Measurements from ENCODE around the gene PYROXD2. TPM values are rescaled to one million over a fixed set of nuclear protein-coding genes. Genes with fewer than 3 reads are reported as not detected.

PYROXD2 gene
- total RNA-seq, 1 donor from 2014 or later = 13.0 TPM

DNA sequence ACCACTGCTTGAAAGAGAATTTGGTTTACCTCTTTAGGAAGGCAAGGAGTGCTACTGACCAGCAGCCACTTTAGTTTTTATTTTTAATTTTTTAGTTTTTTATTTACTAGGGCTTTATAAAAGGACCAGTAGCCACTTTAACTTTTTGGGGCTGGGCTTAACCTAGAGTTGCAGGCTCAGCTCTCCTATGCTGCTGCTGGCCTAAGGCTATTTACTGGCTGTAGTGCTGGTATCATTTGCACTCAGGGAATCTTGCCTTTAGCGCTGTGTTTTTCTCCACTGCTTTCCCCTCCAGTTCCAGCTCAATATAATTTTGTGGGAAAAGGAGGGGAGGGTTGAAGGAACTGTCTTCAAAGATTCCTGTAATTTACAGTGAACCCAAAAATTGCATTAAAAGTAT lies 18.4 kb upstream of the PYROXD2 start:
- Histone ChIP-seq H3K9me3 (no peaks in the 10 kb centered on the region), H3K27me3 (no peaks in the 10 kb centered on the region), H3K4me3 (no peak overlapping the region), H3K27ac (no peak overlapping the region), H3K36me3 (peaks cover 86% of the 10 kb centered on the region), H3K4me1 (no peaks in the 10 kb centered on the region)
- DNase-seq (no peak), ATAC-seq (no peak)
- intact Hi-C loops (cut with DNase I) = no loop called here
- TF ChIP-seq CTCF (IDR thresholded peaks at IDR 0.05) = no peak

- Histone ChIP-seq H3K27me3 (no peaks in the 10 kb centered on the region), H3K27ac (no peak overlapping the region), H3K36me3 (peaks cover 89% of the 10 kb centered on the region), H3K9me3 (no peaks in the 10 kb centered on the region), H3K4me3 (no peak overlapping the region), H3K4me1 (no peaks in the 10 kb centered on the region)
- no peak for DNase-seq
- TF ChIP-seq CTCF (IDR thresholded peaks at IDR 0.05) = no peak
- intact Hi-C loops (cut with DNase I) = no loop called here
- no peak for ATAC-seq
These were observed 17.3 kb upstream of the PYROXD2 start for GRCh38 chr10:98432330-98432729.

GRCh38 chr10:98431016-98431415 lies 16.0 kb upstream of the PYROXD2 start:
- no peak for DNase-seq
- Histone ChIP-seq H3K27ac (no peak overlapping the region), H3K27me3 (no peaks in the 10 kb centered on the region), H3K4me3 (no peak overlapping the region), H3K9me3 (no peaks in the 10 kb centered on the region), H3K36me3 (peaks cover 90% of the 10 kb centered on the region), H3K4me1 (no peaks in the 10 kb centered on the region)
- no peak for TF ChIP-seq CTCF (IDR thresholded peaks at IDR 0.05)
- intact Hi-C loops (cut with DNase I) = no loop called here
- no peak for ATAC-seq

DNA sequence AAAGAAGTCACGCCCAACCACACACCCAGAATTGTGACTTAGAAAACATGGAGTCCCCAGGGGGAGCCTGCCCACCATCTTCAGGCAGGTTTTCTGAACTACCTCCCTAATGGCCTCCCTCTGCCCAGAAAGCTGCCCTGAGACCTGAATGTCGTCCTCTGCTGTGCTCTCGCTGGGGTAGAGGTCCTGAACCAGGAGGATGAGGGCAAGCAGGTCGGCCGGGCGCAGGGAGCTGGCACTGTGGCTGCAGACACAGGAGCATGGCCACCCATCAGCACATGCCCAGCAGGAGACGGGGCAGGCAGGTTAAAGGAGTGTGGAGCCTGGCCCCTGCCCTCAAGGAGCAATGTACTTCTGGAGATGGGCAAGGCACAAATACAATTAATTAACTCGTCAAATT lies 15.4 kb upstream of the PYROXD2 start:
- no peaks in the 10 kb centered on the region for H3K4me1 ChIP-seq
- no peaks in the 10 kb centered on the region for H3K27me3 ChIP-seq
- no peak overlapping the region for H3K27ac ChIP-seq
- H3K4me3 ChIP-seq = no peak overlapping the region
- intact Hi-C loops (cut with DNase I) = no loop called here
- no peak for ATAC-seq
- H3K9me3 ChIP-seq = no peaks in the 10 kb centered on the region
- DNase-seq = no peak
- peaks cover 90% of the 10 kb centered on the region for H3K36me3 ChIP-seq
- no peak for TF ChIP-seq CTCF (IDR thresholded peaks at IDR 0.05)

GRCh38 chr10:98429320-98430072 lies 14.5 kb upstream of the PYROXD2 start:
- Histone ChIP-seq H3K9me3 (no peaks in the 10 kb centered on the region), H3K4me3 (no peak overlapping the region), H3K27me3 (no peaks in the 10 kb centered on the region), H3K4me1 (no peaks in the 10 kb centered on the region), H3K36me3 (peaks cover 90% of the 10 kb centered on the region), H3K27ac (no peak overlapping the region)
- intact Hi-C loops (cut with DNase I) = no loop called here
- TF ChIP-seq CTCF (IDR thresholded peaks at IDR 0.05) = no peak
- ATAC-seq (no peak), DNase-seq (no peak)
